OCI-M1 (cell line): ENCODE measurements around the gene CDK19.
"Not testable (repeated sequence)": the region's sequence is repeated elsewhere in the genome, so short reads cannot be mapped to it uniquely, and the experiment has no call there.

Source experiments
- DNase-seq: peaks from one replicate; lab custom pipeline; 2025; lab: John Stamatoyannopoulos, UW

The CDK19 gene

GRCh38 chr6:110815411-110816409, at the start of gene CDK19:
Gene CDK19 (minus strand): TSS chr6:110815469. CDS start chr6:110815136, 333 bp downstream.
- DNase-seq, result peak; percentile 100

- DNase-seq, result no peak
Observed at GRCh38 chr6:110864824-110865223, 49.6 kb upstream of the CDK19 start.

GRCh38 chr6:110859335-110859792, 44.1 kb upstream of the CDK19 start:
- DNase-seq, result peak; percentile 63

GRCh38 chr6:110858562-110859214, 43.4 kb upstream of the CDK19 start:
- no peak for DNase-seq

- DNase-seq, result no peak
Observed at GRCh38 chr6:110858016-110858415, 42.7 kb upstream of the CDK19 start.

GRCh38 chr6:110856296-110856695, 41.0 kb upstream of the CDK19 start:
- DNase-seq, result peak; percentile 46

- no peak for DNase-seq
Observed at GRCh38 chr6:110853754-110854477, 38.6 kb upstream of the CDK19 start.

GRCh38 chr6:110852773-110853172, 37.5 kb upstream of the CDK19 start:
- no peak for DNase-seq

GRCh38 chr6:110849781-110850180, 34.5 kb upstream of the CDK19 start:
- no peak for DNase-seq

GRCh38 chr6:110841266-110841665, 26.0 kb upstream of the CDK19 start:
- no peak for DNase-seq

- DNase-seq, result not testable (repeated sequence)
Observed at GRCh38 chr6:110835751-110836150, 20.5 kb upstream of the CDK19 start.

- no peak for DNase-seq
Observed at GRCh38 chr6:110833831-110834230, 18.6 kb upstream of the CDK19 start.

- DNase-seq, result no peak
Observed at GRCh38 chr6:110831405-110831804, 16.1 kb upstream of the CDK19 start.

GRCh38 chr6:110828396-110828795, 13.1 kb upstream of the CDK19 start:
- DNase-seq, result no peak

- peak; percentile 55 for DNase-seq
Observed at GRCh38 chr6:110826236-110827129, 11.2 kb upstream of the CDK19 start.

- DNase-seq, result peak; percentile 47
Observed at GRCh38 chr6:110823146-110823545, 7.9 kb upstream of the CDK19 start.

- no peak for DNase-seq
Observed at GRCh38 chr6:110822249-110822648, 7.0 kb upstream of the CDK19 start.

- peak; percentile 62 for DNase-seq
Observed at GRCh38 chr6:110816677-110817076, 1.4 kb upstream of the CDK19 start.

GRCh38 chr6:110815015-110815410, 256 bp downstream of the CDK19 start:
- no peak for DNase-seq

- peak; percentile 76 for DNase-seq
Observed at GRCh38 chr6:110814102-110815014, 911 bp downstream of the CDK19 start.
